ENCODE results near the gene SMAD3.
"Not testable (repeated sequence)": the region's sequence is repeated elsewhere in the genome, so short reads cannot be mapped to it uniquely, and the experiment has no call there.

Gene SMAD3

GRCh38 chr15:67063689-67064606 is 1.5 kb upstream of the SMAD3 start:
- DNase-seq, result no peak

- no peak for DNase-seq
Observed at GRCh38 chr15:67064607-67065530, 533 bp upstream of the SMAD3 start.

- no peak for DNase-seq
Observed at GRCh38 chr15:67066041-67066958, 898 bp downstream of the SMAD3 start.

GRCh38 chr15:67066959-67067853 is 1.8 kb downstream of the SMAD3 start:
- DNase-seq, result no peak

- no peak for DNase-seq
Observed at GRCh38 chr15:67067930-67068551, 2.6 kb downstream of the SMAD3 start.

GRCh38 chr15:67068710-67069400 is 3.5 kb downstream of the SMAD3 start:
- DNase-seq, result no peak

GRCh38 chr15:67070150-67070549 is 4.7 kb downstream of the SMAD3 start:
- no peak for DNase-seq

GRCh38 chr15:67070892-67071664 is 5.7 kb downstream of the SMAD3 start:
- DNase-seq, result no peak

- DNase-seq, result no peak
Observed at GRCh38 chr15:67072442-67072841, 7.0 kb downstream of the SMAD3 start.

GRCh38 chr15:67072958-67073357 is 7.6 kb downstream of the SMAD3 start:
- no peak for DNase-seq

GRCh38 chr15:67074886-67075229 is 9.5 kb downstream of the SMAD3 start:
- no peak for DNase-seq

- not testable (repeated sequence) for DNase-seq
Observed at GRCh38 chr15:67075555-67076135, 10.2 kb downstream of the SMAD3 start.

- DNase-seq, result no peak
Observed at GRCh38 chr15:67076147-67076843, 10.9 kb downstream of the SMAD3 start.

- DNase-seq, result no peak
Observed at GRCh38 chr15:67077641-67078215, 12.3 kb downstream of the SMAD3 start.

GRCh38 chr15:67079361-67079760 is 14.0 kb downstream of the SMAD3 start:
- DNase-seq, result no peak

GRCh38 chr15:67080118-67080899 is 14.9 kb downstream of the SMAD3 start:
- DNase-seq, result no peak

GRCh38 chr15:67080900-67081431 is 15.6 kb downstream of the SMAD3 start:
- DNase-seq, result peak; percentile 45

Measured in NK-92 treated with Interleukin-12 subunit alpha and Interleukin-12 subunit beta, amount 100 ng/mL, for 24 hours (cell line).